NCI-H345 treated with DMSO at 0.1 percent for 48 hours (cell line): ENCODE measurements around the gene MID1IP1.
A peak's percentile ranks its signal among the peaks of the same experiment; 100 is the strongest.

Experiments used
- DNase-seq: peaks from one replicate; lab custom pipeline; 2025; ENCODE audit not compliant: unreplicated experiment; lab: John Stamatoyannopoulos, UW

Gene MID1IP1, protein sequence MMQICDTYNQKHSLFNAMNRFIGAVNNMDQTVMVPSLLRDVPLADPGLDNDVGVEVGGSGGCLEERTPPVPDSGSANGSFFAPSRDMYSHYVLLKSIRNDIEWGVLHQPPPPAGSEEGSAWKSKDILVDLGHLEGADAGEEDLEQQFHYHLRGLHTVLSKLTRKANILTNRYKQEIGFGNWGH

GRCh38 chrX:38800981-38801845, at the start of gene MID1IP1:
Gene MID1IP1, plus strand, starts transcription at chrX:38801459. Its CDS starts 3,488 bp downstream, at chrX:38804947.
- DNase-seq, result peak; percentile 60

DNA sequence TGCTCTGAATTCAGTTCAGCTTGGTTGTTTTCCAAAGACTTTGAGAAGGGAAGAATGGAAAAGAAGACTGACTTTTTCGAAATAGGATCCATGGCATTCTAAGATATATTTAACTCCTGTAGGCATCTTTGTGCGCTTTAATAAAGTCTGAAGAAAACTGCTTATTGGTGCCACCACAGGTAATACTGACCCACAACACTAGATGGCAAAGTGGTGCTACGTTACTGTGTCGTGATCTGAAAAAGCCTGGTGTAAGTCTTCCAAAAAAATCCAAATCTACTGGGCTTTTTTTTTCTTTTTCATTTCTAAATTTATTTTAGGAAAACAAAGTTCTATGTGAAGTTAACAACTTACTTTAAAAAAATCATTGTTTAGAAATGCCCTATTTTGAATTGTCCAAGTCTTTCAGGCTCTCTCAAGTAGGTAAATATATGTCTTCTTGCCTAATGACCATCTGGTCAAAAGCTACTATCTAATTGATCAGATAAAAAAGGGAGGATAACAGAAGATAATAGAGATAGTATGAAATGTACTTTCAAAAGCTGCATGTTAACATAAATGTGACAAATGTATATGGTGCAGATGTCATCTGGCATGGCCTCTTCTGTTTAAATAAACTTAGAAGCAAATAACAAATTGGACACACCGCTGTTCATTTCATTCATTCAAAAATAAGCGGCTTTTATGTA, 47.0 kb upstream of the MID1IP1 start:
- DNase-seq, result peak; percentile 30

GRCh38 chrX:38754818-38755718, 46.2 kb upstream of the MID1IP1 start:
- DNase-seq, result no peak

DNA sequence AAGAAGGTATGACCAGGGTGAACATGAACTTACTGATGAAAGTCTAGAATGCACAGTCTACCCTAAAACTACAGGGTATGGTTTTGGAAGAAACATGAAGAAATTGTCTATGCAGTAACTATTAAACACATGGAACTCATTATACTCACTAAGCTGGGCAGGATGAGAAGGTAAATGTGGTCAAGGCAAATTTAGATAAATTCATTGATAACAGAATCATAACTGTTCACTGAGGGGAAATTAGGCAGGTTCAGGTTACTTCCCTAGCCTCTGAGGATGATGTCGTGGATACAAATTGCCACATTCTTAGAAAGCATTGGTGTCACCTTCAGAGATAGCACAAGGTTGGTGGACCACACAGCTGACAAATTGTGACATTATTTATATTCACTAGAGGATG, 40.4 kb upstream of the MID1IP1 start:
- no peak for DNase-seq

DNA sequence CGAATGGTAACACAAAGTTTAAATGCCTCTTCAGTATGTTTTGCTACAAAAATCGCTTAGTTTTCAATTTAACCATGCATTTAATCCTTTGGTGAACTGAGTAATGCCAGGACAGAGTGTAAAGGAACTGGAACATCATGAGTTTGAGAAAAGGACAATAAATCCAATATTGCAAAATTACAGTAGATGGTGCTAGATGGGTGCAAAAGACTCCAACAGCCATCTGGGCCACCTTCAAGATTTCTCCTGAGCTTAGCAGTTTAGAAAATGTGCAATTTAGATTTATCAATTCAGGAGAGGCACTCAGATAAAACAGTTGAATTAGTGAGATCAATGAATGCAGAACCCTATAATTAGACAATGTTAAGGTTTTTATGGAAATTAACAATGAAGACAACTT, 33.2 kb upstream of the MID1IP1 start:
- DNase-seq, result no peak

- DNase-seq, result no peak
These were observed 31.1 kb upstream of the MID1IP1 start for GRCh38 chrX:38770152-38770551.

GRCh38 chrX:38774249-38774648, 27.0 kb upstream of the MID1IP1 start:
- no peak for DNase-seq

DNA sequence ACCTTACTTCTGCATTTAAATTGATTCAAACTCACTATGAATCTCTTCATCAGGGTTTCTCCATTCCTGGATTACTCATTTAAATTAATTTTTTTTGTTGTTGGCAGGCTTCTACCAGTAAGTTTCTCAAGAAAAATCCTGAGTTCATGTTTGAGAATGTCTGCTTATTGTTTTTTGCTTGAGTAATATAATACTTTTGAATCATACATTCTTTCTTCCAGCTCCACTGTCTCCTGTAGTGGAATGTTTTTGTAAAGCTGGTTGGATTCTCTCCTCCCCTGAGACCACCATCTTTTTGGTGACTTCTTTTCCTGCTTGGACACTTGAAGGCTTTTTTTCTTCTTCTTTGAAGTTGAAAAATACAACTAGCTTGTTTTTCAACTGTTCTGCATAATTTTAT, 4.3 kb upstream of the MID1IP1 start:
- no peak for DNase-seq

DNA sequence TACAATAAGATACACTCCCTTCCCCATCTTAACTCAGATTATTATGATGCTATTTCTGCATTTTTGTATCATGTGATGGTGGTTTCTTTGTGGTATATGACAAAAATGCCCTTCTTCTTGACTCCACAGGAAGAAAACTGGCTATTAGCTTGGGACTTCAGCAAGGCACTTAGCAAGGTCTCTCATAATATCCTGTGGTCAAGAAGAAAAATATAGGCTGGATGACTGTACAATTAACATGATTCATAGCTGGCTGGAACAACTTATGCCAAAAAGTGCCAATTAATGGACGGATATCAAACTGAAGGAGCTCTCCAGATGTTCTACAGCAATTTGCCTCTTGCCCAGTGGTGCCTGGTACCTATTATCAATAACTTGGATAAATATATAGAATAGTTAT, 2.3 kb upstream of the MID1IP1 start:
- no peak for DNase-seq

DNA sequence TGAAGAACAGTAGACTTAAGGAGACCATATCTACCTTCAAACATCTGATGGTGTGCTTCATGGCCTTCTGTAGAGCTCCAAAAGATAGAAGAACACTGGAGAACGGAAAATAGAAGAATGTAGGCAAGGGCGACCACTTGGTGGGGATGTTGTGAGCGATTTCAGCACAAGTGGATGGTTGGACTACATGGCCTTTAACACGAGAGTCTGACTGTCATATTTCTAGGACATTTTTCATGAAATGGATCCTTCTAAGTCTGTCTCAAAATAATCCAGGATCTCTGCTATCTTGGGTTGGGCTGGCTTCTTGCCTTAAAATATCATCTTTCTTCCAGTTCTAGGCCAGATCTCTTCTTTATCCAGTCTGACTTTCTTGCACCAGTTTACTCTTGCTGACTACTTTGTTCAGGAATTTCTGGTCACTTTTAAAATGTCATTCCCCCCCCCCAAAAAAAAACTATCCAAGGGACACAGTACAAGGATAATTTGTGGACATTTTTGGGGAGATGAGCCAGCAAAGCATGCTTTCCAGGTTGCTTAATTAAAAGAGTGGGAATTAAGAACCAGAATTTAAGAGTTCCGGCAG, 1.2 kb upstream of the MID1IP1 start:
- no peak for DNase-seq

DNA sequence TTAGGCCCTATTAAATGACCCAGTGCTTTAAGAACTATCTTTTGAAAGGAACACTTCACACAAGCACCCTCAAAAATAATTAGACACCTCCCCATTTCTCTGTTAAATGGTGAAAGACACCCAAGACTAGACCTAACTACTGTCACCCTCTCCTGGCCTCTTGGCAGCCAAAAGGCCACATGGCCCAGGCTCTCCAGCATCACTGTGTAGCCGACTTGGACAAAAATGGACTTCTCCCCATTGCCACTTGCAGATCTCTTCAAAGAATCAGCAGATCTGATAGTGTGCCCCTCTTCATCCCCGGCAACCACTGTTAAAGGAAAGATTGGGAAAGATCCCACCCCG, 2.0 kb downstream of the MID1IP1 start:
- DNase-seq, result peak; percentile 16

DNA sequence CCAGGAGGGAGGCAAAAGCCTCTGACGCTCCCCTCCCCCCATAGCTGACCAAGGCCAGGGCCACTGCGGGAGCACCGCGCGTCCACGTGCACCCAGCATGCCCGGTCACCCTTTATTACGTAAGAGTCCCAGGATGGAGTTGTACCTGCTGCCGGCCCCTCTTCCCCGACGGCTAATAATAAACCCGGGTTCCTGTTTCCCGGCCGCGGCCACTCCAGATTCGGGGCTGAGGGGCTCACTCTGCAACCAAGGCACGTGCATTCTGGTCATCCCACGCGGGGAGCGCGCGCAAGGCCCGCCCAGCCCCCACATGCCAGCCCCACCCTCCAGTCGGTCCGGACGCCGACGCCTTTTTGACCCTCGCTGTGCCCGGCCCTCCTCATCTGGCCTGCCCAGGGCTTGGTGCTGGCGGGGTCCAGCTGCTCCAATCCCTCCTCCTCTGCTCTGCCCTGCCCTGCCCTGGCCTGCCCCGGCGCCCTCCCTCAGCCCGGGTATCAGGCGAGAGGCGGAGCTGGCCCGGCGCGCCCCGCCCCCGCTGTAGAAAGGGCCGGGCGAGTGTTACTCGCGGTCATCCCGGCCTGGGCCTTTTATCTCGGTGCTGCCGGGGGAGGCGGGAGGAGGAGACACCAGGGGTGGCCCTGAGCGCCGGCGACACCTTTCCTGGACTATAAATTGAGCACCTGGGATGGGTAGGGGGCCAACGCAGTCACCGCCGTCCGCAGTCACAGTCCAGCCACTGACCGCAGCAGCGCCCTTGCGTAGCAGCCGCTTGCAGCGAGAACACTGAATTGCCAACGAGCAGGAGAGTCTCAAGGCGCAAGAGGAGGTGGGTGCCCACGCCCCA, 2.6 kb downstream of the MID1IP1 start:
- peak; percentile 60 for DNase-seq

GRCh38 chrX:38804432-38804681, 3.1 kb downstream of the MID1IP1 start:
- no peak for DNase-seq

GRCh38 chrX:38804682-38805431, 3.6 kb downstream of the MID1IP1 start:
- DNase-seq, result no peak

DNA sequence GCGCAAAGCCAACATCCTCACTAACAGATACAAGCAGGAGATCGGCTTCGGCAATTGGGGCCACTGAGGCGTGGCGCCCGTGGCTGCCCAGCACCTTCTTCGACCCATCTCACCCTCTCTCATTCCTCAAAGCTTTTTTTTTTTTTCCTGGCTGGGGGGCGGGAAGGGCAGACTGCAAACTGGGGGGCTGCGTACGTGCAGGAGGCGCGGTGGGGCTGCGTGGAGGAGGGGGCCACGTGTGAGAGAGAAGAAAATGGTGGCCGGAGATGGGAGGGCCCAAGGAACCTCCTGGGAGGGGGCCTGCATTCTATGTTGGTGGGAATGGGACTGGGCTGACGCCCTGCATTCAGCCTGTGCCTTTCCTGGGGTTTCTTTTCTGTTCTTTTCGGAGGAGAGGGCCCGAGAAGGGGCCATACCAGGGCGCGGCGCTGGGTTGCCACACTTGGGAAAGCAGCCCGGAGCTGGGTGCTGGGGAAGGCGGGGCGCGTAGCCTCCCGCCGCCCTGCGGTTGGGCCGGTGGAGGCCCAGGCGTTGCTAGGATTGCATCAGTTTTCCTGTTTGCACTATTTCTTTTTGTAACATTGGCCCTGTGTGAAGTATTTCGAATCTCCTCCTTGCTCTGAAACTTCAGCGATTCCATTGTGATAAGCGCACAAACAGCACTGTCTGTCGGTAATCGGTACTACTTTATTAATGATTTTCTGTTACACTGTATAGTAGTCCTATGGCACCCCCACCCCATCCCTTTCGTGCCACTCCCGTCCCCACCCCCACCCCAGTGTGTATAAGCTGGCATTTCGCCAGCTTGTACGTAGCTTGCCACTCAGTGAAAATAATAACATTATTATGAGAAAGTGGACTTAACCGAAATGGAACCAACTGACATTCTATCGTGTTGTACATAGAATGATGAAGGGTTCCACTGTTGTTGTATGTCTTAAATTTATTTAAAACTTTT, 4.5 kb downstream of the MID1IP1 start:
- DNase-seq, result peak; percentile 32

DNA sequence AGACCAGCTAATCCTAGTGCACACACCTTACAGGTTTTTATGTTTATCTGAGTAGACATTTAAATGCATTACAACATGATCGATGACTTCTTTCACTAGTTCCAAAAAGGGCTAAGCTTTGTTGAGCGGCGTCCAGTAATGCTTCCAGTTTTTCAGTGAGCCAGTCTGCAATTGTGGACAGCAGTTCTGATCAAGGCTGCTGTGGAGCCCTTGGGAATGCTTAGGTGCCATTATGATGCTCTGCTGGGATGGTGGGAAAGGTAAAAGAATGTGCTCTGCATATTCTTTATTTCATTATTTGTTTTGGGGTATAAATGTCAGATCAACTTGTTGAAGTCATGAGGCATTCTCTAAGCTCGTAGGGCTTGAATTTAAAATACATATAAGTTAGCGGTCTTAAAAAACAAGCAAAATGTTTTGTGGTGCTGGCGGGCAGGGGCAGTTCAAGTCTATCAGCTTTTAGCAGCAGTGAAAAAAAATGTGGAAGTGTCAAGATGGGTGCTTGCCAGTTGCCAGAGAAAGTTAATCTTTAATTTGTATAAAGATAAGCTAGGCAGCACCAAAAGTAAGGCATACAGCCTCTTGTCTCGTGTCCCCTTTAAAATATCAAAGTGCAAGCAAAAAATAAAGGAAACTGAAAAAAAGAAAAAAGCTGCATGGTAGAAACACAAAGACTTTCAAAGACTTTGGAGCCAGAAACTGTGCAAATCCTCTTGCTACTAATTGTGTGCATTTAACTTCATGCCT, 5.8 kb downstream of the MID1IP1 start:
- DNase-seq, result no peak

GRCh38 chrX:38807873-38808272, 6.6 kb downstream of the MID1IP1 start:
- DNase-seq, result no peak
